IMR-90 (cell line): ENCODE measurements around the gene EIF4B.

Source experiments
- CEBPB ChIP-seq: IDR thresholded peaks from 2 replicates; pipeline ENCODE4 v1.6.1; 2012; ENCODE audit warnings: low read depth, low read length, improper control_type of control experiment
- CHD1 ChIP-seq: IDR thresholded peaks from 2 replicates; pipeline ENCODE4 v1.6.1; 2012; ENCODE audit warnings: low read depth, low read length, improper control_type of control experiment
- CTCF ChIP-seq: conservative IDR thresholded peaks from 2 replicates; pipeline ENCODE4 v1.5.1; 2012; ENCODE audit warnings: mild to moderate bottlenecking, low read depth, low read length, improper control_type of control experiment
- MXI1 ChIP-seq: IDR thresholded peaks from 2 replicates; pipeline ENCODE4 v1.6.1; 2012; ENCODE audit warnings: low read depth, mild to moderate bottlenecking, low read length, moderate library complexity, borderline replicate concordance
- NFE2L2 ChIP-seq: fragments of 150-350 bp; IDR thresholded peaks from 2 replicates; pipeline ENCODE4 v1.6.1; 2016; ENCODE audit warnings: low read depth, mild to moderate bottlenecking, low read length
- POLR2A ChIP-seq: IDR thresholded peaks from 2 replicates; pipeline ENCODE4 v1.6.1; 2012; ENCODE audit warnings: mild to moderate bottlenecking, low read depth, low read length
- RAD21 ChIP-seq: IDR thresholded peaks from 2 replicates; pipeline ENCODE4 v1.6.1; 2012; ENCODE audit warnings: low read length, improper control_type of control experiment
- RFX5 ChIP-seq: IDR thresholded peaks from 2 replicates; pipeline ENCODE4 v1.8.0; 2012; ENCODE audit warnings: low read depth, mild to moderate bottlenecking, low read length, moderate library complexity

GRCh38 chr12:53004178-53004577 is 2.1 kb upstream of the EIF4B start:
- TF ChIP-seq POLR2A (no peak), CTCF (no peak), CEBPB (no peak), RFX5 (no peak), MXI1 (no peak), RAD21 (no peak), CHD1 (no peak), NFE2L2 (no peak)
